Osteoblast (primary cell): Measurements from ENCODE around the gene C11orf91. TPM values are rescaled to one million over a fixed set of nuclear protein-coding genes. Genes with fewer than 3 reads are reported as not detected.
"Not testable (repeated sequence)": the region's sequence is repeated elsewhere in the genome, so short reads cannot be mapped to it uniquely, and the experiment has no call there.

ENCODE experiments used
- DNase-seq: peaks from one replicate; pipeline ENCODE4 v3.0.0; 2011; ENCODE audit warnings: low spot score, mixed read lengths; ENCODE audit not compliant: insufficient read length; ENCODE audit errors: missing footprints
- H2AFZ ChIP-seq: 2 replicates; pipeline ENCODE4 v1.6.0; 2011; ENCODE audit warnings: mild to moderate bottlenecking, low read length
- H3K27ac ChIP-seq: 2 replicates; pipeline ENCODE4 v1.5.1; 2011; ENCODE audit warnings: mild to moderate bottlenecking, low read depth, low read length, moderate library complexity
- H3K27me3 ChIP-seq: 2 replicates; pipeline ENCODE4 v1.6.0; 2012; ENCODE audit warnings: mild to moderate bottlenecking, control low read depth, inconsistent platforms, low read length, moderate library complexity; ENCODE audit not compliant: insufficient read depth
- H3K36me3 ChIP-seq: 2 replicates; pipeline ENCODE4 v1.5.1; 2011; ENCODE audit warnings: mild to moderate bottlenecking, low read length, control low read depth, moderate library complexity; ENCODE audit not compliant: insufficient read depth
- H3K4me1 ChIP-seq: 2 replicates; pipeline ENCODE4 v1.5.1; 2011; ENCODE audit warnings: mild to moderate bottlenecking, low read length, control low read depth, moderate library complexity; ENCODE audit not compliant: insufficient read depth
- H3K4me2 ChIP-seq: 2 replicates; pipeline ENCODE4 v1.6.0; 2011; ENCODE audit warnings: mild to moderate bottlenecking, low read length; ENCODE audit not compliant: insufficient read depth
- H3K4me3 ChIP-seq: fragments of 200-600 bp; sonication (generic); 3 replicates; pipeline ENCODE4 v1.5.1; 2012; ENCODE audit warnings: mild to moderate bottlenecking, low read length, inconsistent platforms; ENCODE audit not compliant: insufficient read depth
- H3K79me2 ChIP-seq: 2 replicates; pipeline ENCODE4 v1.6.0; 2012; ENCODE audit warnings: mild to moderate bottlenecking, low read length, control low read depth, inconsistent platforms; ENCODE audit not compliant: insufficient read depth
- H3K9me3 ChIP-seq: 2 replicates; pipeline ENCODE4 v1.5.1; 2011; ENCODE audit warnings: low read depth, low read length, control low read depth
- H4K20me1 ChIP-seq: 2 replicates; pipeline ENCODE4 v1.6.0; 2012; ENCODE audit warnings: mild to moderate bottlenecking, low read length, control low read depth; ENCODE audit not compliant: insufficient read depth
- CTCF ChIP-seq: IDR thresholded peaks from 2 replicates; pipeline ENCODE4 v1.5.1; 2011; ENCODE audit warnings: mild to moderate bottlenecking, low read depth, low read length, moderate library complexity; ENCODE audit errors: extremely low read depth
- total RNA-seq: library from RNA; depleted of rRNA; stranded (reverse); fragments of >200 nt; gene quantifications from 2 replicates; pipeline ENCODE4 v1.2.3, GENCODE V29; 2012

Gene C11orf91
- total RNA-seq, 1 donor: not detected

DNA sequence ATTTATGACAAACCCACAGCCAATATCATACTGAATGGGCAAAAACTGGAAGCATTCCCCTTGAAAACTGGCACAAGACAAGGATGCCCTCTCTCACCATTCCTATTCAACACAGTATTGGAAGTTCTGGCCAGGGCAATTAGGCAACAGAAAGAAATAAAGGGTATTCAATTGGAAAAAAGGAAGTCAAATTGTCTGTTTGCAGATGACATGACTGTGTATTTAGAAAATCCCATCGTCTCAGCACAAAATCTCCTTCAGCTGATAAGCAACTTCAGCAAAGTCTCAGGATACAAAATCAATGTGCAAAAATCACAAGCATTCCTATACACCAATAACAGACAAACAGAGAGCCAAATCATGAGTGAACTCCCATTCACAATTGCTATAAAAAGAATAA lies 26.9 kb upstream of the C11orf91 start:
- not testable (repeated sequence) for H3K4me3 ChIP-seq, H3K27ac ChIP-seq, H3K9me3 ChIP-seq, H3K27me3 ChIP-seq, H2AFZ ChIP-seq, H3K4me2 ChIP-seq, DNase-seq
- Histone ChIP-seq H4K20me1 (peaks cover 28% of the 10 kb centered on the region), H3K4me1 (peaks cover 43% of the 10 kb centered on the region), H3K36me3 (peaks cover 28% of the 10 kb centered on the region), H3K79me2 (peaks cover 96% of the 10 kb centered on the region)

- Histone ChIP-seq H3K27ac (peak overlapping the region; percentile 100), H3K4me3 (no peak overlapping the region), H3K79me2 (peaks cover 96% of the 10 kb centered on the region), H3K4me1 (peaks cover 50% of the 10 kb centered on the region), H2AFZ (no peak overlapping the region), H3K27me3 (no peaks in the 10 kb centered on the region), H3K9me3 (no peaks in the 10 kb centered on the region), H3K36me3 (peaks cover 29% of the 10 kb centered on the region), H3K4me2 (no peak overlapping the region), H4K20me1 (peaks cover 20% of the 10 kb centered on the region)
- DNase-seq: no peak
- no peak for TF ChIP-seq CTCF
These were observed 24.9 kb upstream of the C11orf91 start for GRCh38 chr11:33725496-33725895.

- no peak for DNase-seq
- H3K79me2 ChIP-seq: peaks cover 96% of the 10 kb centered on the region
- peaks cover 14% of the 10 kb centered on the region for H4K20me1 ChIP-seq
- peaks cover 32% of the 10 kb centered on the region for H3K36me3 ChIP-seq
- TF ChIP-seq CTCF: no peak
- peaks cover 50% of the 10 kb centered on the region for H3K4me1 ChIP-seq
- H3K9me3 ChIP-seq: no peaks in the 10 kb centered on the region
- H3K27ac ChIP-seq: peak overlapping the region; percentile 100
- H3K4me2 ChIP-seq: peak overlapping the region; percentile 67
- no peak overlapping the region for H2AFZ ChIP-seq
- H3K4me3 ChIP-seq: peak overlapping the region; percentile 2
- H3K27me3 ChIP-seq: no peaks in the 10 kb centered on the region
These were observed 24.0 kb upstream of the C11orf91 start for GRCh38 chr11:33724644-33725035.

DNA sequence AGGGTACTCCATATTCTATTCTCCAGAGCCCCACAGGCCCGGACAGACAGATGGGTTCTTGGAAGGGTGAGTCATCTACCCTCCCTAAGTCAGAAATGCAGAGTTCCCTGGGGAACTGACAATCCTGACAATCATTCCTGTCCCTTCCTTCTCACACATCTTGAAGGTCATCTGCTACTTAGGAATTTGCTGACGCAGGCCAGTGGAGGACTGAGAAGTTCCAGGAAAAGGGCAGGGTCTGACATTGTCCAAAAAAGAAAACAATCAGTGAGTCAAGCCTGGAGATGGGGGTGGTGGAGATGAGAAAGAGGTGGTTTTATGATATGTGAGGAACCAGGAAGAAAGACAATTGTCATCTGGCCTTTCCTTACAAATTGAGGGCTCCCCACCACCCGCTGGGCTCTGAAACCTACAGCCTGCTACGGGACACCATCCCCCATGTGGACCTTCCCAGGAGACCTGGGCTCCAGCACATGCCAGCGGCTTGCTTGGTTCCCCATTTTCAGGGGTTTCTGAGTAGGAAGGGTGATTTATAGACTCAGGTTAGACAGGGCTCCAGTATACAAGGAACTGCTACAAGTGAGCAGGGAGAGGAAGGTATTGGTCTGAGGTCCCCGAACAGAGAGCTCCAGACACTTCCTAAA lies 22.7 kb upstream of the C11orf91 start:
- Histone ChIP-seq H3K9me3 (no peaks in the 10 kb centered on the region), H3K4me2 (peak overlapping the region; percentile 67), H3K27ac (peak overlapping the region; percentile 100), H4K20me1 (peaks cover 14% of the 10 kb centered on the region), H3K36me3 (peaks cover 43% of the 10 kb centered on the region), H3K4me3 (peak overlapping the region; percentile 31), H3K79me2 (peaks cover 96% of the 10 kb centered on the region), H2AFZ (no peak overlapping the region), H3K27me3 (no peaks in the 10 kb centered on the region), H3K4me1 (peaks cover 50% of the 10 kb centered on the region)
- DNase-seq: no peak
- no peak for TF ChIP-seq CTCF
